ENCODE results near the gene GARIN1A.
"Not testable (repeated sequence)": the region's sequence is repeated elsewhere in the genome, so short reads cannot be mapped to it uniquely, and the experiment has no call there.

GARIN1A gene

DNA sequence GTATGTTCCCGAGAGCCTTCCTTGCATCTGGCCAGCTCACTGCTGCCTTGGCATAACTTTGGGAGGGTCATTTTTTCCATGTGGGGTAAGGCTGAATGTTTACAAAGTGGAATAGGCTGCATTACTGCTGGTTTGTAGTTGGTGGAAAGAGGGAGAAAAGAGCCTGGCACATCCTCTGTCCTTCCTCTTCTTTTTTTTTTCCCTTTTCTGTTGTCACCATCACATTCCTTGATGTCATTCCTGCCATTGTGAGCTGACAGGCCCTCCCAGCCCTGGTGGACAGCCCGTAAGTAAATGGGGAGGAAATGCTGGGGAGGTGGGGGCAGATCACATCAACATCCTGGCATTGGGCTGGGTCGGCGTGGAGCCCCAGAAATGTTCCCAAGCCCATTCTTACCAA lies at the start of gene GARIN1A:
Gene GARIN1A (plus strand): TSS at position 301 of the 400 bp plus-strand sequence. CDS start 106 bp downstream, outside the sequence.
- Mint-ChIP-seq H3K4me1 (peaks cover 9% of the 10 kb centered on the region), H3K36me3 (peaks cover 4% of the 10 kb centered on the region), H3K27ac (no peak within 1 kb of the TSS), H3K9me3 (no peaks in the 10 kb centered on the region), H3K4me3 (no peak within 1 kb of the TSS)
- no peak for DNase-seq (ENCODE audit: low spot score in 2 of 2)
- no peak for ATAC-seq

DNA sequence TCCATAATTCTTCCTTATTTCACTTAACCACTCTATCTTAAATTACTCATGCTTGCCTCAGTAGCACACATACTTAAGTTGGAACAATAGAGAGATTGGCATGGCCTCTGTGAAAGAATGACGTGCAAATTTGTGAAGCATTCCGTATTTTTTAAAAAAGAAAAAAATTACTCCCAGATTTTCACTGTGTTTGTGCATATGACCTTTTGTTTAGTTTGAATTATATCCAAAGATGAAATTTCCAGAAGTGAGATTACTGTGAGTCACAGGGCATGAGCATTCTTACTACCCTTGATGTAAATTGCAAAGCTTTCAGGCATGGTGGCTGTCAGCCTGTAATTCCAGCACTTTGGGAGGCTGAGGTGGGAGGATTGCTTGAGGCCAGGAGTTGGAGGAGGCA lies 45.0 kb upstream of the GARIN1A start:
- not testable (repeated sequence) for H3K4me1 Mint-ChIP-seq; DNase-seq (ENCODE audit: low spot score in 2 of 2); H3K4me3 Mint-ChIP-seq; H3K27ac Mint-ChIP-seq; H3K9me3 Mint-ChIP-seq; ATAC-seq
- peaks cover 95% of the 10 kb centered on the region for H3K36me3 Mint-ChIP-seq

DNA sequence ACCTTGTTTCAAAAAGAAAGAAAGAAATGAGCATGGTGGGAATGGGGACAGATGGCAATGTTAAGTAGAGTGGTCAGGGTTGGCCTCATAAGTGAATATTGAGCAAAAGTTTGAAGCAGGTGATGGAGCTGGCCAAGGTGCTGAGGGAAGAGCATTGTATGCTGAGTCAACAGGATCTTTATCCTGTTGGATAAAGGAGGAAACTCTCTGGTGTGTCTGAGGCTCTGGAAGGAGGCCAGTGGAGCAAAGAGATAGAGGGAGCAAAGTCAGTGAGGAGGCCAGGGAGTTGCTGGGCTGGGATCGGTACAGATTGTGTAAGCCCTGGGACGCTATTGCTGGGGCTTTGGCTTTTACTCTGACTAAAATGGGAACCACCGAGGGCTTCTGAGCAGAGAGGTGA lies 38.2 kb upstream of the GARIN1A start:
- not testable (repeated sequence) for H3K4me1 Mint-ChIP-seq; H3K27ac Mint-ChIP-seq; DNase-seq (ENCODE audit: low spot score in 2 of 2); H3K4me3 Mint-ChIP-seq; ATAC-seq; H3K9me3 Mint-ChIP-seq
- peaks cover 89% of the 10 kb centered on the region for H3K36me3 Mint-ChIP-seq

DNA sequence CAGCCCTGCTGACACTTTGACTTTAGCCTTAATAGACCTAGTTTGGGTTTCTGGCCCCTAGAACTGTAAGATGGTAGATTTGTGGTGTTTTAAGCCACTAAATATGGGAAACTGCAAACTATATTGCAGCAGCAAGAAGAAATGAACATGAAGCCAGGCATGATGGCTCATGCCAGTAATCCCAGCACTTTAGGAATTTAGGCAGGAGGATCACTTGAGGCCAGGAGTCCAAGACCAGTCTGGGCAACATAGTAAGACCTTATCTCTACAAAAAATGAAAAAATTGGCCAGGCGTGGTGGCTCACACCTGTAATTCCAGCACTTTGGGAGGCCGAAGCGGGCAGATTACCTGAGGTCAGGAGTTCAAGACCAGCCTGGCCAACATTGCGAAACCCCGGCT lies 26.9 kb upstream of the GARIN1A start:
- H3K27ac Mint-ChIP-seq = peak overlapping the region; percentile 29
- DNase-seq (ENCODE audit: low spot score in 2 of 2); H3K4me1 Mint-ChIP-seq; ATAC-seq; H3K9me3 Mint-ChIP-seq; H3K4me3 Mint-ChIP-seq: not testable (repeated sequence)
- H3K36me3 Mint-ChIP-seq = peaks cover 60% of the 10 kb centered on the region

DNA sequence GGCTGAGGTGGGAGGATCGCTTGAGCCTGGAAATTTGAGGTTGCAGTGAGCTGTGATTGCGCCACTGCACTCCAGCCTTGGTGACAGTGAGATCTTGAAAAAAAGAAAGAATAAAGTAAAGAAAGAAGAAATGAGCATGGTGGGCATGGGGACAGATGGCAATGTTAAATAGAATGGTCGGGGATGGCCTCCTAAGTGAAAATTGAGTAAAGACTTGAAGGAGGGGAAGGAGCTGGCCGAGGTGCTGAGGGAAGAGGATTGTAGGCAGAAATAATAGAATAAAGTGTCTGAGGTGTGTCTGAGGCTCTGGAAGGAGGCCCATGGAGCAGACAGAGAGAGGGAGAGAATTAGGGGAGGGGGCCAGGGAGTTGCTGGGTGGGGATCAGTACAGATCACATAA lies 26.2 kb upstream of the GARIN1A start:
- not testable (repeated sequence) for ATAC-seq; H3K9me3 Mint-ChIP-seq; DNase-seq (ENCODE audit: low spot score in 2 of 2); H3K4me3 Mint-ChIP-seq; H3K4me1 Mint-ChIP-seq; H3K27ac Mint-ChIP-seq
- peaks cover 54% of the 10 kb centered on the region for H3K36me3 Mint-ChIP-seq

DNA sequence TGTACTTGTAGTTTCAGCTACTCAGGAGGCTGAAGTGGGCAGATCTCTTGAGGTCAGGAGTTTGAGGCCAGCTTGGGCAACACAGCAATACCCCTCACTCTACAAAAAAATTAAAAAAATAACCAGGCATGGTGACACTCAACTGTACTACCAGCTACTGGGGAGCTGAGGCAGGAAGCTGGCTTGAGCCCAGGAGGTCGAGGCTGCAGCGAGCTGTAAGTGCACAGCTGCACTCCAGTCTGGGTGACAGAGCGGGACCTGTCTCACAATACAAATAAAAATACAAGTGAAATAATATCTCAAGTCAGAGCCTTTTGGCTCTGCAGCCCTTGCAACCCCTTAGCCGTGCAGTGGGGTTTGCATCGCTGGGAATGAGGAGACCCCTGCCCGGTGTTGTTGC lies 25.2 kb upstream of the GARIN1A start:
- not testable (repeated sequence) for H3K4me3 Mint-ChIP-seq; ATAC-seq; DNase-seq (ENCODE audit: low spot score in 2 of 2); H3K27ac Mint-ChIP-seq; H3K9me3 Mint-ChIP-seq; H3K4me1 Mint-ChIP-seq
- H3K36me3 Mint-ChIP-seq = peaks cover 46% of the 10 kb centered on the region

DNA sequence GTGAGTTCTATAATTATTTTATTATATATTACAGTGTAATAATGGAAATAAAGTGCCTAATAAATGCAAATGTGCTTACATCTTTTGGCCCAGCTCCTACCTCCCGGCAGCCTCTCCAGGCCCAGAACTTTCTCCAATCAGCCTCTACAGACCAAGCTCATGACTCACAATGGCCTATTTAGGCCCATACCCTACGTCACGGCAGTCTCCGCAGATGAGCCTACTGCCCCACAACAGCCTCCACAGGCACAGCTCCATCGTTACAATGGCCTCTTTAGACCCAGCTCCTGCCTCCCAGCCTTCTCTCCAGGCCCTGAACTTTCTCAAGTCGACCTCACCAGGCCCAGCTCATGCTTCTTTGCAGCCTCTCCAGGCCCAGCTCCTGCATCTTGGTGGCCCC lies 21.0 kb upstream of the GARIN1A start:
- peaks cover 28% of the 10 kb centered on the region for H3K36me3 Mint-ChIP-seq
- not testable (repeated sequence) for H3K4me1 Mint-ChIP-seq; ATAC-seq; H3K27ac Mint-ChIP-seq; DNase-seq (ENCODE audit: low spot score in 2 of 2); H3K9me3 Mint-ChIP-seq; H3K4me3 Mint-ChIP-seq

DNA sequence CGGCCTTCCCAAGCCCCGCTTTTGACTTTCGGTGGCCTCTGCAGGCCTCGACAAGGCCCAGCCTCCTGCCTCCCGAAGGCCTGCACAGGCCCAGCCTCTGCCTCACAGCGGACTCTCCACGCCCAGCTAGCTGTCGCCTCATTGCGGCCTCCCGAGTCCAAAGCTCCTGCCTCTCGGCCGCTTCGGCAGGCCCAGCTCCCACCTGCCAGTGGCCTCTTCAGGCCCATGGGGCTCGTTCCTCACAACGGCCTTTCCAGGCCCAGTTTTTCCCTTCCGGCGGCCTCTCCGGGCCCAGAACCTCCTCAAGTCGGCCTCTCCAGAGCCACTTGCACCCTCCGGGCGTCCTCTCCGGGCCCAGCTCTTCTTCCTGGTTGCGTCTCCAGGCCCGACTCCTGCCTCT lies 19.5 kb upstream of the GARIN1A start:
- not testable (repeated sequence) for H3K9me3 Mint-ChIP-seq; H3K4me1 Mint-ChIP-seq; DNase-seq (ENCODE audit: low spot score in 2 of 2); ATAC-seq; H3K4me3 Mint-ChIP-seq; H3K27ac Mint-ChIP-seq
- H3K36me3 Mint-ChIP-seq = peaks cover 17% of the 10 kb centered on the region

DNA sequence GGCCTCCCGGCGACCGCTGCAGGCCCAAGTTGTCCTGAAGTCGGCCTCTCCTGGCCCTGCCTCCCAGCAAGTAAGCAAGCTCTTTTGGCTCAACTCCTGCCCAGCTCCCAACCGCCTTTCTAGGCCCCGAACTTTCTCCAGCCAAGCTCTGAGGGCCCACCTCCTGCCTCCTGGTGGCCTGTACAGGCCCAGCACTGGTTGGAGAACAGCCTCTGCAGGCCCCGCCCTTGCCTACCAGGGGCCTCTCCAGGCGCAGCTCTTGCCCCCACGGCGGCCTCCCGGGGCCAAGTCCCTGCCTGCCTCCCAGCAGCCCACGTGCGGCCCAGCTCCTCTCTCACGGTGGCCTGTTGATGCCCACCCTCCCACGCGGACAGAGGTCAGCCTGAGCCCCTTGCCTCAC lies 18.9 kb upstream of the GARIN1A start:
- ATAC-seq; H3K9me3 Mint-ChIP-seq; H3K4me1 Mint-ChIP-seq; H3K4me3 Mint-ChIP-seq; DNase-seq (ENCODE audit: low spot score in 2 of 2); H3K27ac Mint-ChIP-seq: not testable (repeated sequence)
- peaks cover 17% of the 10 kb centered on the region for H3K36me3 Mint-ChIP-seq

DNA sequence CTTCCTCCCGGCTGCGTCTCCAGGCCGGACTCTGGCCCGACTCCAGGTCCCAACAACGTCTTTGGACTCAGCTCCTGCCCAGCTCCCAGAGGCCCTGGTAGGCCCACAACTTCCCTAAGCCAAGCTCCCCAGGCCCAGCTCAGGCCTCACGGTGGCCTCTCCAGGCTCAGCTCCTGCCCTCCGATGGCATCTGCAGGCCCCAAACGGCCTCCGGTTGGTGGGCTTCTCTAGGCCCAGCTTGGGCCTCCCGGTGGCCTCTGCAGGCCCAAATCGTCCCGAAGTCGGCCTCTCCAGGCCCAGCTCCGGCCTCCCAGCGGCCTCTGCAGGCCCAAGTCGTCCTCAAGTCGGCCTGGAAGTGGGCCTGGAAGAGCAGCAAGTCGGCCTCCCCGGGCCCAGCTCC lies 18.0 kb upstream of the GARIN1A start:
- H3K4me3 Mint-ChIP-seq; H3K9me3 Mint-ChIP-seq; ATAC-seq; DNase-seq (ENCODE audit: low spot score in 2 of 2); H3K4me1 Mint-ChIP-seq: not testable (repeated sequence)
- Mint-ChIP-seq H3K36me3 (peaks cover 17% of the 10 kb centered on the region), H3K27ac (peak overlapping the region; percentile 56)

DNA sequence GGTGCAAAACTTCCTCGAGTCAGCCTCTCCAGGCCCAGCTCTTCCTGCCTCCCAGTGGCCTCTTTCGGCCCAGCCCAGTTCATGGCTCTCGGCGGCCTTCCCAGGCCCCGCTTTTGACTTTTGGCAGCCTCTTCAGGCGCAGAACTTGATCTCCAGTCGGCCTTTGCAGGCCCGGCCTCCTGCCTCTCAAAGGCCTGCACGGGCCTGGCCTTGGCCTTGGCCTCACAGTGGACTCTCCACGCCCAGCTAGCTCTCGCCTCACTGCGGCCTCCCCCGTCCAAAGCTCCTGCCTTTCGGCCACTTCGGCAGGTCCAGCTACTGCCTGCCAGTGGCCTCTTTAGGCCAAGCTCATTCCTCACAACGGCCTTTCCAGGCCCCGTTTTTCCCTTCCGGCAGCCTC lies 17.6 kb upstream of the GARIN1A start:
- not testable (repeated sequence) for H3K4me1 Mint-ChIP-seq; DNase-seq (ENCODE audit: low spot score in 2 of 2); ATAC-seq; H3K9me3 Mint-ChIP-seq; H3K4me3 Mint-ChIP-seq
- Mint-ChIP-seq H3K36me3 (peaks cover 17% of the 10 kb centered on the region), H3K27ac (peak overlapping the region; percentile 56)

DNA sequence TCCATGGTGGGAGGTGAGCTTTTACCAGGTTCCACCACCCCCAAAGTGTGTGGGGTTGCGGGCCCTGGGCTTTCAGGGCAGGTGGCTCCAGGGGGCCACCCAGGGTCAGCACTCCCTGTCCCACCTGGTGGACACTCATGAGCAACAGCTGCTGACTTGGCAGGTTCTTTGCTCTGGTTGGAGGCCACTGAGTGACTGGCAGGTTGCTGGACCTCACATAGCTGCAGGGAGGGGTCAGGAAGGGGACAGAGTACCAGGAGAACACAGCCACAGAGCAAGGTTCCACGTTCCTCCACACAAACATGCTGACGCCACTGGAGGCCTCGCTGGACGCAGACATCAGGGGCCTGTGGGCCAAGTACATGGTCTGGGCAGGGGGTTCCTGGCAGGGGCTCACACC lies 13.7 kb upstream of the GARIN1A start:
- not testable (repeated sequence) for H3K27ac Mint-ChIP-seq; H3K4me1 Mint-ChIP-seq; H3K4me3 Mint-ChIP-seq; H3K9me3 Mint-ChIP-seq; ATAC-seq; DNase-seq (ENCODE audit: low spot score in 2 of 2)
- H3K36me3 Mint-ChIP-seq = peaks cover 28% of the 10 kb centered on the region

DNA sequence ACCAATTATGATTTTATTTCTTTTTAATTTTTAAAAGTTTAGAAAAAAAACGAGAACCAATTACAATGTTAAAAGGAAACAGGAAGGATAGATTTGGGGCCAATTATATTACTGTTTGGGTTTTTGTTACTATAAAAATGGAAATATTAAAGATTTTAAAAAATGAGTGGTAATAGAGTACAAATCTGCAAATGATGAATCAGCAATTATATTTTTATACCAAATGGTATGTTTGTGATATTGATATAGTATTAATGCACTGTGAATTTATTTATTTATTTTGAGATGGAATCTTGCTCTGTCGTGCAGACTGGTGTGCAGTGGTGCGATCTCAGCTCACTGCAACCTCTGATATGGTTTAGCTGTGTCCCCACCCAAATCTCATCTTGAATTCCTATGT lies 11.5 kb upstream of the GARIN1A start:
- ATAC-seq (no peak), DNase-seq (ENCODE audit: low spot score in 2 of 2) (no peak)
- no peak overlapping the region for H3K4me3 Mint-ChIP-seq

DNA sequence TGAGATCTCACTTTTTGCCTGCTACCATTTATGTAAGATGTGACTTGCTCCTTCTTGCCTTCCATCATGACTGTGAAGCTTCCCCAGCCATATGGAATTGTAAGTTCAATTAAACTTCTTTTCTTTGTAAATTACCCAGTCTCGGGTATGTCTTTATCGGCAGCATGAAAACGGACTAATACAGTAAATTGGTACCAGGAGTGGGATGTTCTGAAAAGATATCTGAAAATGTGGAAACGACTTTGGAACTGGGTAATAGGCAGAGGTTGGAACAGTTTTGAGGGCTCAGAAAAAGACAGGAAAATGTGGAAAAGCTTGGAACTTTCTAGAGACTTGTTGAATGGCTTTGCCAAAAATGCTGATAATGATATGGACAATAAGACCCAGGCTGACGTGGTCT lies 10.6 kb upstream of the GARIN1A start:
- H3K9me3 Mint-ChIP-seq = peaks cover 5% of the 10 kb centered on the region
- DNase-seq (ENCODE audit: low spot score in 2 of 2) (no peak), ATAC-seq (no peak)
- H3K4me3 Mint-ChIP-seq = no peak overlapping the region
- H3K4me1 Mint-ChIP-seq = no peaks in the 10 kb centered on the region
- peaks cover 19% of the 10 kb centered on the region for H3K36me3 Mint-ChIP-seq
- no peak overlapping the region for H3K27ac Mint-ChIP-seq

More for the DNA sequence above, 11.5 kb upstream of the GARIN1A start:
- no peaks in the 10 kb centered on the region for H3K4me1 Mint-ChIP-seq
- peaks cover 19% of the 10 kb centered on the region for H3K36me3 Mint-ChIP-seq
- H3K9me3 Mint-ChIP-seq = peaks cover 5% of the 10 kb centered on the region
- H3K27ac Mint-ChIP-seq = no peak overlapping the region

DNA sequence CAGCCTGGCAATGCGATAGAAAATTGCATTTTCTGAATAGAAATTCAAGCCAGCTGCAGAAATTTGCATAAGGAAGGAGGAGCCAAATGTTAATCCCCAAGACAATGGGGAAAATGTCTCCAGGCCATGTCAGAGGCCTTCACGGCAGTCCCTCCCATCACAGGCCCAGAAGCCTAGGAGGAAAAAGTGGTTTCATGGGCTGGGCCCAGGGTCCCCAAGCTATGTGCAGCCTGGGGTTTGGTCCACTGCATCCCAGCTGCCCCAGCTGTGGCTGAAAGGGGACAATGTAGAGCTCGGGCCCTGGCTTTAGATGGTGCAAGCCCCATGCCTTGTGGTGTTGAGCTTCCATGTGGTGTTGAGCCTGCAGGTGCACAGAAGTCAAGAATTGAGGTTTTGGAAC lies 10.0 kb upstream of the GARIN1A start:
- DNase-seq (ENCODE audit: low spot score in 2 of 2) (no peak), ATAC-seq (no peak)
- no peak overlapping the region for H3K27ac Mint-ChIP-seq
- H3K9me3 Mint-ChIP-seq = peaks cover 5% of the 10 kb centered on the region
- H3K36me3 Mint-ChIP-seq = peaks cover 19% of the 10 kb centered on the region
- no peaks in the 10 kb centered on the region for H3K4me1 Mint-ChIP-seq
- no peak overlapping the region for H3K4me3 Mint-ChIP-seq

DNA sequence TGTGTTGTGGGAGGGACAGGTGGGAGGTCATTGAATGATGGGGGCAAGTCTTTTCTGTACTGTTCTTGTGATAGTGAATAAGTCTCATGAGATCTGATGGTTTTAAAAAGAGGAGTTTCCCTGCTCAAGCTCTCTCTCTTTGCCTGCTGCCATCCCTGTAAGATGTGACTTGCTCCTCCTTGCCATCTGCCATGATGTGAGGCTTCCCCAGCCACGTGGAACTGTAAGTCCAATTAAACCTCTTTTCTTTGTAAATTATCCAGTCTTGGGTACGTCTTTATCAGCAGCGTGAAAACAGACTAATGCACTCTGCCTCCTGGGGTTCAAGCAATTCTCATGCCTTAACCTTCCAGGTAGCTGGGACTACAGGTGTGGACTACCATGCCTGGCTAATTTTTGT lies 8.9 kb upstream of the GARIN1A start:
- not testable (repeated sequence) for ATAC-seq; H3K9me3 Mint-ChIP-seq; H3K4me1 Mint-ChIP-seq; DNase-seq (ENCODE audit: low spot score in 2 of 2); H3K4me3 Mint-ChIP-seq; H3K27ac Mint-ChIP-seq
- peaks cover 19% of the 10 kb centered on the region for H3K36me3 Mint-ChIP-seq

DNA sequence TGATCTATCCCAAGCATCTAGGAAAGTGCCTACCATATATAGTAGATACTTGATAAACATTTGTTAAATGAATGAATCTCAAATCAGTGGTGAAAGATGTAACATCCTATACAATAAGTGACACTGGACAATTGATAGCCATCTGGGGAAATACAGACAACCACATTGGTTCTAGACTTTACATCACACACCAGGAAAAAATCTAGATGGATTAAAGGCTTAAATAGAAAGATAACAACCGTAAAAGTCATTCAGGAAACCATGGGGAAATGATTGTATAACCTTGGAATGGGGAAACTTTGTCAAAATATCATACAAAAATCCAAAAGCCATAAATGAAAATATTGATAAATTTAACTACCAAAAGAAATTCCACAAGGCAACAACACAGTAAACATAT lies 7.0 kb upstream of the GARIN1A start:
- Mint-ChIP-seq H3K27ac (no peak overlapping the region), H3K4me3 (no peak overlapping the region), H3K9me3 (peaks cover 5% of the 10 kb centered on the region), H3K36me3 (peaks cover 19% of the 10 kb centered on the region), H3K4me1 (no peaks in the 10 kb centered on the region)
- no peak for ATAC-seq
- DNase-seq (ENCODE audit: low spot score in 2 of 2) = no peak
